ENCODE results near the gene TGFBR2.

DNA sequence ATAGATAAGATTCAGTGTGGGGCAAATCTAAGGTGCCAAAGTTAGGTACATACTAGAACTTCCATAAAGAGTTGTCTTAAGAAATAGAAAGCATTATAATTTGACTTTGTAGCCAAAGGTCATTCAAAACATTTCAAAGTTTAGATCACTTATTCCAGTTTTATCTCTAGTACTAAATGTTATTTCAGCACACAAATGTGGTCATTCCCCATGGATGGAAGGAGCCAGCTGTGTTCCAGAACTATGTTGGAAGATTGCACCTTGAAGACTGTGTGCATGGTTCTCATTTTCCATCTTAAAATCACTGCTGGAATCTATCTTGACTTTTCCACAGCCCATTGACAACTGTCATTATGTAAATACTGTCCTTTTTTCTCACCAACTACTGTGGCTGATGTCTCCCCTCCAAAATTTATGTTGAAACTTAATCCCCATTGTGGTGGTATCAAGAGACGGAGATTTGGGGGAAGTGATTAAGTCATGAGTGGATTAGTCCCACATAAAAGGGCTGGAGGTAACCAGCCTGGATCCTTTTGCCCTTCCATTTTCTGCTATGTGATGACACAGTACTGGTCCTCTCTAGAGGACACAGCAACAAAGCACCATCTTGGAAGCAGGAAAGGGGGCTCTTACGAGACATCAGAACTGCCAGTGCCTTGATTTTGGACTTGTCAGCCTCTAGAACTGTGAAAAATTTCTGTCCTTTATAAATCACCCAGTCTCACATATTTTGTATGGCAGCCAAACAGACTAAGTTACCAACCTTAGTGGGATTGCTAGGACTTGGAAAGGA, 24.0 kb downstream of the TGFBR2 start:
- TF ChIP-seq CTCF (IDR thresholded peaks at IDR 0.05 in 8 of 11, conservative IDR thresholded peaks at IDR 0.05 in 3 of 11): no peak
- no peak for TF ChIP-seq POLR2A (IDR thresholded peaks at IDR 0.05)
